Hematopoietic multipotent progenitor cell treated with erythropoietin and hydrocortisone succinate and interleukin-3 and kit ligand, for 8 days (in vitro differentiated cells): ENCODE data around the gene KCNMA1.

Experiments used
- DNase-seq: peaks from one replicate; pipeline ENCODE4 v3.0.0-alpha.2; 2015

The KCNMA1 gene

GRCh38 chr10:77289027-77289501 is 348.5 kb downstream of the KCNMA1 start:
- DNase-seq: no peak

DNA sequence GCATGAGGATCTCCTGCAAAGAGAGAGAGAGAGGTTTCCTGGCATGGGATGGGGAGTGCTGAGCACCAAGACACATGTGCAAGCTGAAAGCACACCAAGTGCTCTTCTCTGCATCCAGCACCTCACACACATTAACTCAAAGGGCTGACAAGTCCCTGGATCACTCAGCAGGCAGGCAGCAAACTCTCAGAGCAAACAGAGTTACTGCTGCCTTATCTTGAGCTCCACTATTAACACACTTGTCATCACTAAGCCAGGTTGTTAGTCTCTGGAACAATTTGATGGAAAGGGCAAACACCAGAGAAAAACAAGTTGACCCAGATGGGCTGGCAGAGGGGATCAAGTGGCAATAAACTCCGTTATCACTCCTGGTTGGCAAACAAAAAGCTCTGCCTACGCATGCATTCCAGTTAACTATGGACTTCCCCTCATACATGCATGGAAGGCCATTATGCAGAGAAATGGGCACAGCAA is 349.9 kb downstream of the KCNMA1 start:
- no peak for DNase-seq

- DNase-seq: no peak
These were observed 350.8 kb downstream of the KCNMA1 start for GRCh38 chr10:77286531-77287508.

DNA sequence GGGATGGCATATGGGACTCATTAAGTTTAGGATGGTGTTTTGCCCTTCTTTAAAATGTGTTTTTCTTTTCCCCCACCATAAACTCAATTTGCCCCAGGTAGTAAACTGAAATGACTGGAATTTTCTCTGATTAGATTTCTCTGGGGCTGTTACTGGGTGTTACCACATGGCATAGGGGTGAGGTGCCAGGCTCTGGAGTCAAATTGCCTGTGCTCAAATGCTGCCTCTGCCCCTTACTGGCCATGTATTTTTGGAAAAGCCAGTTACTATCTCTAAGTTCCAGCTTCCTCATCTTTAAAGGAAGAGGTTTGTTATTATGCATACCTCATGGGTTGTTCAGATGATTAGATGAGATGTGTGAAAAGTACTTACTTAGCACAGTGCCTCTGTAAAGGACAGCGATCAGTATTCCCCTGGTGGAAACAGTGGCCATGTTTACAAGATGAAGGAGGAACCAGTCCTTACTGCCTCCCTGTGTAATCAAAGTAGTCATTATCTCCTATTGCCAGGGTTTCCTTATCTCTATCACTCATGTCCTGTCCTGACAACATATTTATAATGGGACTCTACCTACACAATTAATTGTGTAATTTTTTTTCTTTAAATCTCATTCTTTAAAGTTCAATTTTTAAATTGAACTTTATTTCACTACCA is 352.0 kb downstream of the KCNMA1 start:
- peak; percentile 1 for DNase-seq

DNA sequence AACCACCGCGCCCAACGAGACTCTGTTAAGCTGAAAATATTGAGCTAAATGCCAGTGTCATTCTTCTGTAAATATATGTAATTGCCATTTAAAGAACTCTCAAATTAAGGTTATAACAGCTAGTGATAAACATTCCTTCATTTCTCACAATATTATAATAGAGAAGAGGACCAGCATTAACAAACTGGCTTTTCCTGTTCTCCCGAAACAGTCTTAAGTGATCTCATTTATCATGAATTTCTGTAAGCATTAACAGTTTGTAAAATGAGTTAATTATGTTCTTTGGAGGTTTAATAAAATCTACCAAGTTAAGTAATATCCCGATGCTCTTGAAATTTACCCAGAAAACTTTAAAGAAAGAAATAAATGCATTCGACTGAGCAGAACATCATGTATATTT is 352.8 kb downstream of the KCNMA1 start:
- DNase-seq: no peak

GRCh38 chr10:77283326-77283725 is 354.3 kb downstream of the KCNMA1 start:
- no peak for DNase-seq

GRCh38 chr10:77282163-77282562 is 355.4 kb downstream of the KCNMA1 start:
- DNase-seq: no peak

GRCh38 chr10:77281719-77282118 is 355.9 kb downstream of the KCNMA1 start:
- DNase-seq: no peak

- DNase-seq: no peak
These were observed 358.4 kb downstream of the KCNMA1 start for GRCh38 chr10:77279207-77279606.

DNA sequence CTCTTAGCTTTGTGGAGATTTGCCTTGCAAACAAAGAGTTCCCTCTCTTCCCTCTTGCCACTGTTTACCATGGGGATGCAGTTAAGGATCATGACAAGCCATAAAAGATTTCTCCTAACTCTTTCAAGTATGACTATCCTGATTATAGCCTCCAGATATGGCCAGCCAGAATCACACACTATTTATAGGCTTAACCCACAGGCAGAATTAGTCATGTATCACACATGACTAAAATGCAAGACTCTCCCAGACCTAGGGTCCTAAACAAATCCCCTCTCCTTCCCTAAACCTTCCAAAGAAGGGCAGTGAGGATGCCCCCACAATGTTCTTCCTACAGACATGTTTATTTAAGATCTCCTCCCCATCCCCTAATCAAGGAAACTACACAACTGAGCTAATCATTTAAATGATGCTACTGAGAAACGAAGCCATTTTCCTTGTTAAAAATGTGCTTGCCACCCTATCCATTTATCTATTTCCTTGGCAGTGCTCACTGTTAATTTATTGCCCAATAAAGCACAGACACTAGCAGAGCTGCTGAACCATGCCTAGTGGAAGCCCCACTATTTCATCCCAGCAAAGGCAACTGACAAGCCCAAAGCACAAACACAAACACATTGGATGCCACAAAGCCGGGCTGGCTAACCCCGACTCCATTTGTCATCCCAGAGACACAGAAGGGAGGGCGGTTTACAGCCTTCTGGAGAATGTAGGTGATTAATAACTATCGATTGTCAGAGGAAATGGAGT is 363.4 kb downstream of the KCNMA1 start:
- no peak for DNase-seq

DNA sequence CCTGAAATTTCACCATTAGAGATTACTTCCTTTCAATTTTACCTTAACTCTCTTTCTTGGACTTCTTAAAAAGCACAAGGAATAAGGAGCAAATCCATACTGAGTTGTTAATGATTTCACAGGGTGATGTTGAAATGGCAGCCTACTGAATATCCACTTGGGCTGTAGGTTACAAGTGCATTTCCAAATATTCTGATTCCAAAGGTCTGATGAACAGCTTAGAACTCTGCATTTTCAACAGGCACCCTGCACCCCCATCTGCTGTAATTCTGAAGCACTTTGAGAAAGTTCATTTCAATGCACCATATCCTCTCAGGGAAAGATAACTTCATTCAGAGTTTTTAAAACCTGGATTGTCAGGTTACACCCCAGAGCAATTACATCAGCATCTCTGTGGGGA is 368.4 kb downstream of the KCNMA1 start:
- DNase-seq: no peak

DNA sequence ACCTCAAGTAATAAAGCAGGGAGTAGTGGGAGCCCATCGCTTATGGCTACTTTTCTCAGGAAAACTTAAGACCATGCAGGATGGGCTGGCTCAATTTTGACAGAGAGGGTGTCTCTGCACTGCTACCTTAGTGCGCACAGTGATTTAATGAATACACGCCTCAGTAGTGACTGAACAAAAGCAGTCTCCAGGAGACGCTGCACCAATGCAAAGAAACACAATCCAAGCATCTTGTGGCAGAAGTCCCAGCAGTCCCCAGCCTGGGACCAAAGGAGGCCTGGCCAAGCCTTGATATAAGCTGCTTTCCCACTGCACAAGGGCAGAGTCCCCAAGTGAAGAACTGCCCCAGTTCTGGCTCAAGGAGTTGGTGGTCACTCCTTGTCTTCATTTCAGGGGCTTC is 368.9 kb downstream of the KCNMA1 start:
- no peak for DNase-seq

GRCh38 chr10:77267703-77268675 is 369.6 kb downstream of the KCNMA1 start:
- no peak for DNase-seq

DNA sequence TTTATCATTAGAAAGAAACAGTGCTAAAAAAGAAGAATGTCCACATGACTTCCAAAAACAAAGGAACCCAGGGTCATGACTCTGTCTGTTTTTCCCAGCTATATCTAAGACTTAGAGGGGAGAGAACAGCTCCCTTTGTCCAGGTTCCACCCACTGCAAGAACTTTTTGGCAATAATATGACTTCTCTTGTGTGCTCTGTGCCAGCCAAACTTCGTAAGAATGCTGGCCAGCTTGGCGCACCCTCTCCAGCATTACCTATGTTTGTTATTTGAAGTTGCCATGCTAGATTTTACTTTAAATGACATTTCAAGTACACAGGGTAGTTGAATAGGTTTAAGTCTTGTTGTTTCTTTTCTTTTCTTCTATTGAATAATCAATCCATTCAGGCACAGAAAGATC is 371.4 kb downstream of the KCNMA1 start:
- DNase-seq: no peak

DNA sequence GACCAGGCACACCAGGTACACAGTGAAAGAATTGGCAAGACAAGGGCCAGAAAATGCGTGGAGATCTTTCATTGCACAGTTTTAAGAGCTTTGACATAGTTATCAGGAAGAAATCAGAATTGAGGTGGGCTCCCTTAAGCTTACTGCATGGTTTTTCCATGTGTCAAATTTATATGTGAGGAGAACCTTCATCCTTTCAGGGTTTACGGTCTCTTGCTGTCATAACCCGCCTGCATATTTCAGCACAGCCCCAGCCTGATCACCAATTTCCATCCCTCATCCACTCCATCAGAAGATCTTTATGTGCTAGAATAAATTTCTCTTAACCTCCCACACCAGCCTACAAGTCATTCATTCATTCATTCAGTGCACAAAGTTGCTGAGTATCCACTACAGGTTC is 373.1 kb downstream of the KCNMA1 start:
- DNase-seq: no peak

GRCh38 chr10:77264107-77264506 is 373.5 kb downstream of the KCNMA1 start:
- DNase-seq: peak; percentile 58

GRCh38 chr10:77263700-77264099 is 373.9 kb downstream of the KCNMA1 start:
- DNase-seq: no peak

DNA sequence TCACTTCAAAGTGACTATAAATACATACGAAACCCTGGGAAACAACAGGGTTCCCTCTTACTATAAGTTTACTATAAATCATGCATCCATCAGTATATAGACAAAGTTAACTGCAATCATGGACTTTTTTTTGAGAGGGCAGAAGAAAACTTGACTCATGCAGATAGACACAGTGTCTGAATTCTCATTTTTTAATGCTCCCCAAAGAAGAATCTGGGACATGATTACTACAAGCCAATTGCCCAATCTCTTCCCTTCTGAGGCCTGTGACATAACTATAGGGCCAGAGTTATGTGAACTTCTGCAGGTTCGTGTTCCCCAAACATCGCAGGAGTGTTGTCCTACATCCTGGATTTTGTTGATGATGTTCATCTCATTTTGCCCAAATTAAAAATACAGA is 376.5 kb downstream of the KCNMA1 start:
- no peak for DNase-seq

- no peak for DNase-seq
These were observed 378.3 kb downstream of the KCNMA1 start for GRCh38 chr10:77259171-77259874.

GRCh38 chr10:77256346-77256745 is 381.3 kb downstream of the KCNMA1 start:
- no peak for DNase-seq

DNA sequence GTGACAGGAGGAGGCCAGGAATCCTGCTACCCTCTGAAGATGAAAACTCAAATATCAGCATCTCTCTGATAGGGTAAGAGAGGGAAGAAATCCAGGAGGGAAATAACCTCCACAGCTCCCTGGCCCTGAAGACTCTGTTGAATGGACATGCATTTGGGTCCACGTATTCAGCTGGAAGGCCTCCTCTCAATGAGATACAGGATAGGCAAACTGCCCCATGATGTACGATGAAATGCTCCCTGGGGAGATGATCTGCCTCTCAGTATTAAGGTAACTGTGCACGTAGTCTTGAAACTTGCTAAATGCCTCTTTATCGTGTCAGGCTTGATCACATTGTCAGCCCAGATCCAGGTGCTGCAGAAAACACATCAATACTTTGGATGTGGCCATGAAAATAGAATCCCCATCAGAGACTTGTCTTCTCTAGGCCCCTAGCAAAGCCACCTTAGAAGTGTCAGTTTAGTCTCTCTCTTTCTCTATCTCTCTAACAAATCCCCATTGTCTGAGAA is 384.0 kb downstream of the KCNMA1 start:
- no peak for DNase-seq
